NCI-H2081 (cell line): ENCODE measurements around the gene ACTA1.
"Not testable (repeated sequence)": the region's sequence is repeated elsewhere in the genome, so short reads cannot be mapped to it uniquely, and the experiment has no call there.

Source experiments
- DNase-seq, 2 experiments: peaks; one replicate each; lab custom pipeline; 2025; lab: John Stamatoyannopoulos, UW

Gene ACTA1

GRCh38 chr1:229409616-229410369 lies 24.1 kb downstream of the ACTA1 start:
- DNase-seq = peak; percentile 18 to 64

- DNase-seq = peak; percentile 48 to 68
Measured at GRCh38 chr1:229408458-229409037, 25.3 kb downstream of the ACTA1 start.

GRCh38 chr1:229407206-229408026 lies 26.5 kb downstream of the ACTA1 start:
- no peak for DNase-seq

- DNase-seq = no peak
Measured at GRCh38 chr1:229406798-229407197, 27.1 kb downstream of the ACTA1 start.

- DNase-seq = no peak
Measured at GRCh38 chr1:229403573-229403972, 30.3 kb downstream of the ACTA1 start.

- no peak for DNase-seq
Measured at GRCh38 chr1:229402993-229403392, 30.9 kb downstream of the ACTA1 start.

GRCh38 chr1:229402329-229402728 lies 31.6 kb downstream of the ACTA1 start:
- not testable (repeated sequence) for DNase-seq

GRCh38 chr1:229397762-229398161 lies 36.1 kb downstream of the ACTA1 start:
- DNase-seq = no peak

GRCh38 chr1:229396585-229397206 lies 37.2 kb downstream of the ACTA1 start:
- no peak for DNase-seq

GRCh38 chr1:229394517-229394916 lies 39.4 kb downstream of the ACTA1 start:
- not testable (repeated sequence) for DNase-seq

GRCh38 chr1:229392936-229393335 lies 41.0 kb downstream of the ACTA1 start:
- no peak for DNase-seq

GRCh38 chr1:229390130-229390529 lies 43.8 kb downstream of the ACTA1 start:
- no peak for DNase-seq

GRCh38 chr1:229388897-229389580 lies 44.9 kb downstream of the ACTA1 start:
- DNase-seq = no peak

- no peak for DNase-seq
Measured at GRCh38 chr1:229385853-229386456, 47.9 kb downstream of the ACTA1 start.

- DNase-seq = no peak
Measured at GRCh38 chr1:229384822-229385221, 49.1 kb downstream of the ACTA1 start.

- no peak for DNase-seq
Measured at GRCh38 chr1:229383961-229384360, 49.9 kb downstream of the ACTA1 start.

GRCh38 chr1:229383188-229383587 lies 50.7 kb downstream of the ACTA1 start:
- no peak for DNase-seq
